GM03348 (cell line): ENCODE data around the gene APC.

ENCODE experiments used
- DNase-seq: peaks from one replicate; pipeline ENCODE4 v3.0.0; 2012; ENCODE audit warnings: low spot score

APC gene

DNA sequence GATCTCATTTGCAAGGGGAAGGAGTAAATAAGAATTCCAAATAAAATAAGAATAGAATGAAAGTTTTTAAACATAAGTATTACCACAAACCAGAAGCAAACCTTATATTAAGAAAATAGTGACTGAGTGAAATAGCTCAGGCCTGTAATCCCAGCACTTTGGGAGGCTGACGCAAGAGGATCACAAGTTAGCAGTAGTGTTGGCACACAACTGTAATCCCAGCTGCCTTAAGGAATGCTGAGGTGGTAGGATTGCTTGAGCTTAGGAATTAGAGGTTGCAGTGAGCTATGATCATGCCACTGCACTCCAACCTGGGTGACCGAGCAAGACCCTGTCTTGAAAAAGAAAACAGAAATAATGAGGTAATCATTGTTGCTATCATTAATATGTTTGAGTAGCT lies 47.0 kb downstream of the APC start:
- DNase-seq, result no peak

DNA sequence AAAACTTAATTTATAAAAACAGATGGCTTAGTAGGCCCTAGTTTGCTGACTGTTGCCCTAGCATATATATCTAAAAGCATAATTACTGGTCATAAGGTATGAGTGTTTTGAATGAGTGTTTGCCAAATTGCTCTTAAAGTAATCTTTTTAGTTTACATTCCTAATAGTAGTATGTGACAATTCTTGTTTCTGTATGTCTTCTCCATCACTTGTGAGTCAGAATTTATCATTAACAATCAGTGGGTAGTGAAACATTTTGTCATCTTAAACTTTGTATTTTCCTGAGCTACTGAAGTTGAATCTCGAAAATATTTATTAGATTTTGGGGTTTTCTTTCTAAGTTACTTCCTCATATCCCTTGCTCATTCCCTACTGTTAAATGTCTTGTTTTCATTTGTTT lies 49.6 kb downstream of the APC start:
- no peak for DNase-seq

DNA sequence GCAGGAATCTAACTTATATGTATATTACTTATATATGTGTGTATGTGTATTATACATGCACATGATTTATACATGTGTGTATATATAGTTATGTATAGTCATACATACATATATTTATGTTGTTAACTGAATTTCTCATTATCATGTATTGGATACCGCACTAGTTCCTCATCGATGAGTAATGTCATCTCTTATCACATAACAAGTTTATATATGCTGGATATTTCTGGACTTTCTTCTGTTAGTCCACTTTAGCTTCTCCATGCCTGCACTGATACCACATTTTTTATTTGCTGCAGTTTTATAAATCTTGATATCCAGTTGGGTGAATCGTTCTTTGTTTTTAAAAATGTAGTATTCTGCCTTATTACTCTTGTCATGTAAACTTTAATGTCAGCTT lies 50.2 kb downstream of the APC start:
- DNase-seq, result no peak

DNA sequence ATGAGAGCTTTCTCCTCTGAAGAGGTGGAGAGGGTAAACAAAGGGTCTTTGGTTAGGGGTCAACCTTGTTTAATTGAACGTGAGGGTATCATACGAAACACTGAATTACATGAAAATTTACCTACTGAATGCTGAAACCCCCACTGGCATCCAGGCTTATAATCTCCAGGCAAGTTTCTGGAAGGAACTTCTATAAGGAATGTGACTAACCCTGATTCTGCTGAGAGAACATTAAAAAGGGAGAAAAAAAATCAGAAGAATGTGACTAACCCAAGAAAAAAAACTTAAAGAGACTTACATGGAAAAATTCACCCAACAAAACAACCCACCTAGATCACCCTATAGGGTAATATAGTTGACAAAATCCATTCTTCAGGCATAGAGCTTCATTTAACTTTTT lies 55.5 kb downstream of the APC start:
- DNase-seq, result peak; percentile 9

DNA sequence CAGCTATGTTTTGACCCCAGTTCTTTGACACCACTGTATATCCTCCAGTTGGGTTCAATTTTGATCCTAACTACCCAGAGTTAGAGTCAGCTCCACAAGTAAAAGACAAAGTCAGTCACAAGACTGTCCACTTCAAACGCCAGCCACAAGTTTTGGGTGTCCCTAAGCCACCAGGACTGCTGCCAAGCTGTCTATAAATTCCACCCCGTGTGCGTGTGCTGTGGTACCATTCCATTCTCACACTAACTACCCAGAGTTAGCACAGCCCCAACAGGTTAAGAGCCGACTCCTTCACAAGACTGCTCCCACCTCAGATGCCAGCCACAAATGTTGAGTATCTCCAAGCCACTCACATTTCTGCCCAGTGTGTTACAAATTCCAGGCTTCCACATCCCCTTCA lies 56.7 kb downstream of the APC start:
- no peak for DNase-seq

DNA sequence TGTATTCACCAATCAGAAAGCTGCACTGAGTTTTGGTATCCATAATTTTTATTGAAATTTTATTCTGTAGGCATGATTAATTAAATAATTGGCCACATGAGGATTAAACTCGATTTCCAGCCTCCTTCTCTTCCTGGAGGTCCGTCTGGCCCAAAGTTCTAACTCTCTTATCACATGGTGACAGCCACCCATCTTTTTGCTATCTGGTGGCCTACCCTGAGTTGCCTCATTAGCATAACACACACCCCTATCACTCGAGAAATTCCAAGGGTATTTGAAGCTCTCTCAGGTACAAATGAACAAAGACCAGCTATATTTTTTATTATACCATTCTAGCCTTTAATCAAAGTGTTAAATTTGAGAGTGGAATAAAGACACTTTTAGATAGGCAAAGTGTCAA lies 57.7 kb downstream of the APC start:
- DNase-seq, result no peak

DNA sequence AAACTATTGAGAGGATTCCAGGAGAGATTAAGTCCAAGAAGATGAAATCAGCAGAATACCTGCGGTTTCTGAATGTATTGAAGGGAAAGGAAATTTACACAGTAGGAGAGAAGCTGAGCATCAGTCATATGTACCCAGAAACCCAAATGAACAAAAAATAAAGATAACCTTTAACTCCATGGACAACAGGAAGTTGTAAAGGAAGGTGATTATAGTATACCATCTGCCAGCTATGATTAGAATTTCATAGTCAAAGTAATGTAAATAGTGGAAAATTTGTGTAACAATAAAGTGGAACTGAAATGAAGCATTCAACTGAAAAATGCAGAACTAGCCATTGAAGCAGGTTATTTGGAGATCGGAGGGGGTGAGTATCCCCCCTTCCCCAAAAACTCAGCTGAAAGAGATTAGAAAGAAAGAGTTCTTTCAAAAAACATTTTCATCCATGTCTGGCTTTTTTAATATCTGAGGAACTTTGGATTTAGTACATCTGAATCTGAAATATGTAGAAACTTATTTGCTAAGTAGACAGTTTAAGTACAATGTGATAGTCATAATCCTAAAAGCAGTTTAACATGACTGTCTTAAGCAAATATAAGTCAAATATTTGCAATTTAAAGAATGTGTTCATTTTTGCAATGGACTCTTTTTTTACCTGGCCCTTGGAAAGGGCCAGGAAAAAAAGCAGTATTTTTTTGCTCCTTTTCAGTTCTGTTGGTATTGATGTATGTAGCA lies 58.4 kb downstream of the APC start:
- DNase-seq, result no peak

DNA sequence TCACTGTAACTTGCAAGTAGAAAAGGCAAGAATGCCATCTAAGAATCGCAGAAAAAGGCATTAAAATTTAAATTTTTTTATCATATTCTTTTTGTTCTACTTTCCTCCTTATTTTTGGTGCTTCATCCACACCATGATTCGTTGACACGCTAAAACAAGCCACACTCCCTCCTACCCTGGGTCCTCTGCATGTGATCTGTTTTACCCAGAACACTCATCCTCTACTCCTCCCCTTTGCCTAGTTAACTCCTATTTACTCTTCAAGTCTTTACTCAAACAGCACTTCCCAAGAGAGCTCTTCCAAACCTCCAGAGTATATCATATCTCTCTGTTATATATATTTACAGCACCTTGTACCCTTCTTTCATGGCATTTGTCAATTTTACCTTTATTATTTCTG lies 62.0 kb downstream of the APC start:
- no peak for DNase-seq

DNA sequence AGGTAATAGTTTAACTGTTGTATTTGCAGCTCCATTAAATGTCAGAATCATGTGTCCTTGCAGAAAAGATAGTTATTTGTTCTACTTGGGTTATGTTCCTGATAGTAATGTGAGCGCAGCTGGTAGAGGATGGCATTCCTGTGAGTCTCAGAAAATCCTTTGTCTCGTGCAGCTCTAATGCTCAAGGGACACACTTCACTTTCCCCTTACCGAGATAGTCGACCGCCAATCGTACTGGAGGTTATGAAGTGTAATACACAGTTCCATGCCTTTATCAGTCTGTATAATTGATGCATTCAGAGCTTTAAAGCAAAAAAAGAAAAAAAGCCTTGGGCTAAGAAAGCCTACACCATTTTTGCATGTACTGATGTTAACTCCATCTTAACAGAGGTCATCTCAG lies 63.2 kb downstream of the APC start:
- no peak for DNase-seq

DNA sequence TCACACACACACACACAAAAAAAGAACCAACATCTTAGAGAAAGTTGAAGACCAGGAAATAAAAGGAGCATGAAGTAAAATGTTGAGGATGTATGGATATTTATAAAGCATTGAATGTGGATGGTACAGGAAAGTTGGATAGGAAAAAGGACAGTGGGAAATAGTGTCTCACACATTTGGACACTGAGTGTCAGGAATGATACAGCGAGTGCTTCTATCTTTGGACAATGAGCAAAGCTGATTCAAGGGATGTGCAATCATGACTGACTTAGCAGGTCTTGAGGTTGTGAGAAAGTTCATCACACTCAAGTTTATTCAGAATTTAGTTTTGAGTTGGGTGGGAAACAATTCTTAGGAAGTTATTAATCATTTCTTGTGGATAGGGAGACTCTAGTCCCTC lies 73.3 kb downstream of the APC start:
- DNase-seq, result no peak

DNA sequence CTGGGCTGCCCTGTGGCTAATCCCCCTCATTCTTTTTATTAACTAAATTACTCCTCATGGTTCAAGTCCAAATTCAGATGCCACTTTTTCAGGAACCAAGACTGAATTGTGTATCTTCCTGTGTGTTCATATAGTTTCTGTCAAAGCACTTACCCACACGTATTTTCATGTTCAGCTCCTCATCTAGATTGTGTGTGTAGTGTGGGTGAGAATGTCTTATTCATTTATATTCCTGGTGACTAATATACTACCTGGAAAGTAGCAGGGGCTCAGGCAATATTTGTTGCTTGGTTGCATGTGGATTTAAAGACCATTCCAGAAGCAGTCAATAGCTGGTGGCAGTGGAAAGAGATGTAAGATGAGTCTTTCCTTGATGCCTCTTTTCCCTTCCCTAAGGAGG lies 74.9 kb downstream of the APC start:
- no peak for DNase-seq

DNA sequence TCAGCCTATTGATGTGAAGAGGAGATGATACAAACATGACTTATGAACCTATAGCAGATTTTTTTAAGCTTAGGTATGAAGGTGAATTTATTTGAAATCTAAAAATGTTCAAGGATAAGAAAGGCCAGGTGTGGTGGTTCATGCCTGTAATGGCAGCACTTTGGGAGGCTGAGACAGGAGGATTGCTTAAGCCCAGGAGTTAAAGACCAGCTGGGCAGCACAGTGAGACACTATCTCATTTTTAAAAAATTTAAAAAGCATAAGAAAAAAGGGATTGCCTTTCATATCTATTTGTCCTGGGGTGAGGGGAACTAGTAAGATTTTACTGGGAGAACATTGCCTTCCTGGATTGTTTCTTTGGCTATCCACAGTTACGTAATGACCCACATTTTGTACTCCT lies 82.6 kb downstream of the APC start:
- DNase-seq, result no peak

DNA sequence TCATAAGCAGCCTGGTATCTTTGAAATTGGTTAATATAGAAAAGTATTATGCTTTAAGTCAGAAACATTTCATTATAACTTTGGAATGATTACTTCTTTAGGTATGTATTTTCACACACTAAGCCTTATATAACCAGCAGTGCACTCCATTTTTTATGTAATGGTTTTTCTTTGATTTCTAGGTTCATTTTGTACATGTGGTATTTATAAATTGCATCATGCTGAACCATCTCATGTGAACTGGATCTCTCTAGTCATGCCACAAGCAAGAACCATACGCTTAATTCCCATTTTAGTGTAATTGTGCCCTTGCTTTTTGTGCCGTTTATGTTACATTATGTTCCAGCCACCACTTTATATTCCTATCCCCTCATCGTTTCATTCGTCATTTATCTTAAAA lies 84.8 kb downstream of the APC start:
- peak; percentile 10 for DNase-seq

DNA sequence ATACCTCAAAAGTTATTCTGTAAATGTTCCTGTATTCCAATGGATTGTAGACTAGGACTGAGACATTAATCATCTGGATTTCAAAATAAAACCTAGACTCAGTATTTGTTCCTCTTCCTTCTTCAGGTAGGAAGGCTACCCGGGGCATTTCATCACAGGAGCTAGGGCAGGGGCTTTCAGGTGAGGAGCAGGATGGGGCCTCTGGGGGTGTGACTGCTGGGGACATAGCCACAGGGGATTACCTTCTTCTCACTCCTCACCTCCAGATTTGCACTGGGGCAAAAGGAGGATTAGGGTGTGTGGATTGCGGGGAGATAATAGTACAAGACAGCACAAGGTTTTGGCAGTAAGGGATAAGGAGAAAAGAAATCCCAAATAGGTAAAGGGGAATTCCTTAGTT lies 85.5 kb downstream of the APC start:
- DNase-seq, result no peak

DNA sequence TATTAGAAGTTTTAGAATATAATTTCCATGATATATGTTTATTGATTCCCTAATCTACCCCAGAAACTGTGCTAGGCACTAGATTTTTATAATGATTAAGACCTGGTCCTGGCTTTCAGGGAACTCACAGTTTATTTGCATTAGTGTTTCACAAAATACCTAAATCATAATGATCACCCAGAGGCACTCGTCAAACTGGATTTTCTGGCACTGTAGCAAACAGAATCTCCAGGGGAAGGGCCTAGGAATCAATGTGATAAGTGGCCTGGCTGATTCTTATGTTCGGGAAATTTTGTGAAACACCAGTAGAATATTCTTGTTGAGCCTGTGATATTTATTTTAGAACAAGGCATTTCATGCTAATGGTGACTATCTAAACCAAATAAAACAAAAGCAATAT lies 86.0 kb downstream of the APC start:
- no peak for DNase-seq

DNA sequence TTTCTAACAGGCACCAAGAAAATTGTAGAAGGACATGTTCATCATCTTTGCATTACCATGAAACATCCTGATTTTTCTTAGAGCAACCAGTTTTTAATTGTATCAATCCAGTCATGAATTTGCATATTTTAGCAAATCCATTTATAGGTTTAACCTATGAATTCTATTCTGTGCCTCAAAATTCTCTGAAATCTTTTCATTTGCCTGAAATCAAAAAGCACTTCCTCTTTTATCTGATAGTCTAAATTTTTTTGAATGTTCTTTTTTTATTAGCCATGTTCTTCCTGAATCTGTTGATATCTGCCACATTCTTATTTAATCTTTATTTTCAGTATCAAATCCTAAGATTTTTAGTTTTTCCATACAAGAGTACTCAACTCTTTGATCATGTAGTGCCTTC lies 86.5 kb downstream of the APC start:
- no peak for DNase-seq

DNA sequence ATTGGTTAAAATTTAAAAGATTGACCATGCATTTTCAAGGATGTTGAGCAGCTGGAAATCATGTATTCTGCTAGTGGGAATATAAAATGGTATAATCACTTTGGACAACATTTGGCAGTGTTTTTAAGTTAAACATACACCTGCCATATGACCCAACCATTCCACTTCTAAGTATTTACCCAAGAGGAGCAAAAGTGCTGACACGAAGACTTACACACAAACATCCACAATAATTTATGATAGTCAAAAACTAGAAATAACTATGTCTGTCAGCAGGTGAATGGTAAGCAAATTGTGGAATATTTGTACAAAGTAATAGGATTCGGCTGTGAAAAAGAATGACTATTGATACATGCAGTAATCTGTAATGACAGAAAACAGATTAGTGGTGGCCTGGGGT lies 92.7 kb downstream of the APC start:
- no peak for DNase-seq

DNA sequence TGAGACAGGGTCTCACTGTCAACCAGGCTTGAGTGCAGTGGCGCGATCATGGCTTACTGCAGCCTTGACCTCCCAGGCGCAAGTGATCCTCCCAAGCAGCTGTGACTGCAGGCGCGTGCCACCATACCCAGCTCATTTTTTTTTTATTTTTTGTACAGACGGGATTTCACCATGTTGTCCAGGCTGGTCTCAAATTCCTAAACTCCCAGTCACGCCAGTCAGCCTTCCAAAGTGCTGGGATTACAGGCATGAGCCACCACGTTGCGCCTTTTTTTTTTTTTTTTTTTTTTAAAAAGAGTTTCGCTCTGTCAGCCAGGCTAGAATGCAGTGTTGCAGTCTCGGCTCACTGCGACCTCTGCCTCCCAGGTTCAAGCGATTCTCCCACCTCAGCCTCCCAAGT lies 96.3 kb downstream of the APC start:
- no peak for DNase-seq

DNA sequence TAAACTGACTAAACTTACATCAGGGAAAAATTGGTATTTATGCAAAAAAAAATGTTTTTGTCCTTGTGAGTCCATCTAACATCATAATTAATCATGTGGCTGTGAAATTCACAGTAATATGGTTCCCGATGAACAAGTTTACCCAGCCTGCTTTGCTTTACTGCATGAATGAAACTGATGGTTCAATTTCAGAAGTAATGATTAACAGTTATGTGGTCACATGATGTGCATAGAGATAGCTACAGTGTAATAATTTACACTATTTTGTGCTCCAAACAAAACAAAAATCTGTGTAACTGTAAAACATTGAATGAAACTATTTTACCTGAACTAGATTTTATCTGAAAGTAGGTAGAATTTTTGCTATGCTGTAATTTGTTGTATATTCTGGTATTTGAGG lies 106.8 kb downstream of the APC start:
- DNase-seq, result no peak

DNA sequence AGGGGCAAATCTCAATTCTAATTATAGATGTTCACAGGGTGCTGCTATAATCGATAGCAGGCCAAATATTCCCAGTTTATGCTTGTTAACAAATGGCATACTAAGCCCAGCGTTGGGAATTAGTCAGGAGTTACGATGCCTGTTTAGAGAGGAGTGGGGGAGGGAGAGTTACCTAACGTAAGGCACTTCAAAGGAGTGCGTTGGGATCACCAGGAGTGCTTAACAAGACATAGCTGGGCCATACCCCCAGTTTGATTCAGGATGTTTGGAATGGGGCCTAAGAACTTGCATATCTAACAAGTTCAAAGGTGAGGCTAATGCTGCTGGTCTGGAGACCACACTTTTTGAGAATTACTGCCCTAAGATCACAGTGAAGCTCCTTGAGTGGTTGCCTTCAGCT lies 108.9 kb downstream of the APC start:
- no peak for DNase-seq

DNA sequence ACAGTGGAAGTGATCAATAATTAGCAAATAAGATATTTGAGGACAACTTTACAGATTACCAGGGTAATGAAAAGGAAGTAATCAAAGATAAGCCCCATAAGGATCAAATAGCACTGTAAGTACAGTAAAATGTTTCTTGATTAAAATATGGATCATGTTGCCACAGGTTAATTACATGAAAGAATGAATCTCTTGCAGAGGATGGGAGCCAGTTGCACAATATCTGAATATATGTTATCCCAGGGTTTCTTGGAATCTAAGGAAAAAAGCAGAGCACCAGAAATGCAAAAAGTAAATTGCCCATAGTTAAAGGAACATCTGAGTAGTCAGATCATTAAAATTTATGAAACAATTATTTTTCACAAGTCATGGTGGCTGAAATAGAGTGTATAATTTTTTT lies 109.6 kb downstream of the APC start:
- DNase-seq, result no peak

DNA sequence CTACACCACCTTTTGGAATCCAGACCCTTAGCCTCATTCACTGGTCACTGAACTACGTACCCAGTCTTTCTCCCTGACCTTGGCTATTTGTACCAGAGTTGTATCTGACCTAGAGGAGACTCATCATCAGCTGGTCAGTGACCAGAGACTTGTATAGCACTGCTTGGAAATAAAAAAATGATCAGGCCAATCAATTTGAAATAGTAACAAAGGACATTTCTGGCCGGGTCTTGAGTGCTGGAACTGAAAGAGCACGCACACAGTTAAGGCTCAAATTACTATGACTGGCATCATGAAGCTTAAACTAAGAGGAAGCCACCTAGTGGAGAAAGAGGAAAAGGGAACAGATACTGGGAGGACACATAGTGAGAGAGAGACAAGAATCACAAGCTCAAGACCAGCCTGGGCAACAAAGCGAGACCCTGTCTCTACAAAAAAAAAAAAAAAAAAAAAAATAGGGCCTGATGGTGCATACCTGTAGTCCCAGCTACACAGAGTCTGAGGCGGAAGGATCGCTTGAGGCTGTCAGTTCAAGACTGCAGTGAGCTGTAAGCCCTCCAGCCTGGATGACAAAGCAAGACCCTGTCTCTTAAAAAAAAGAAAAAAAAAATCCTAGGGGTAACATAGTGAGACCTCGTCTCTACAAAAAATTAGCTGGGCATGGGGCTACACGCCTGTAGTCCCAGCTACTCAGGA lies 110.6 kb downstream of the APC start:
- peak; percentile 54 for DNase-seq

DNA sequence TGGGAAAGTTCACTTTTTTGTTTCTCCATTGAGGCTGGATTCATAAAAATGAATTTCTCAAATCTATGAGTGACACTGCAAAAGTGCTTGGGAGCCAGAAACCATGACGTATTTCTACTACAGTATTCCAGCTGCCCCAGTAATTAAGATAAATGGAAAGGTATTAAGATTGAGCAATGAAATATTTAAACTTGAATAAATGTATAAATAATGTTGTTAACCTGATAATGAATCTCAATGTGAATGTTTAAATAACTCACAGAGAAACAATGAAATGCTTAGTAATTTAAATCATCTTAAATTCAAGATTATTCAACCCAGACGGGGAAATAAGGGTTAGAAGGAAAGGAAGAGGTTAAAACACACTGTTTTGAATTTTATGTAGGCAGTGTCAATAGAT lies 112.2 kb downstream of the APC start:
- DNase-seq, result no peak

DNA sequence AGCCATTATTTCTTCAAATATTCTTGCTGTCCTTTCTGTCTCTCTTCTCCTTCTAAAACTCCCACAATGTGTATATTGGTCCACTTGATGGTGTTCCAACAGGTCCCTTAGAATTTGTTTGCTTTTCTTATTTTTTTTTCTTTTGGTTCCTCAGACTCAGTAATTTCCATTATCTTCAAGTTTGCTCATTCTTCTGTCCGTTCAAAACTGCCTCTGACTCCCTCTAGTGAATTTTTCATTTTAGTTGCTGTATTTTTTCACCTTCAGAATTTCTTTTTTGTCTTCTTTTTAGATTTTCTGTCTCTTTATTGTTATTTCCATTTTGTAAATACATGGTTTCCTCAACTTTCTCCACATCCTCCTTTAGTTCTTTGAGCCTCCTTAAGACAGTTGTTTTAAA lies 117.0 kb downstream of the APC start:
- DNase-seq, result no peak
